Measurements from ENCODE around the gene TRIM22. TPM values are rescaled to one million over a fixed set of nuclear protein-coding genes. Genes with fewer than 3 reads are reported as not detected.
A peak's percentile ranks its signal among the peaks of the same experiment; 100 is the strongest.

The TRIM22 gene
- polyA plus RNA-seq, 3 donors: 122 to 277 (median 132) TPM

- Histone ChIP-seq H3K27me3 (ENCODE audit: control insufficient read depth in 2 of 2, insufficient read depth in 2 of 2, low read length in 2 of 2) (no peaks in the 10 kb centered on the region), H3K9me3 (replicated peaks in 1 of 2; ENCODE audit: control insufficient read depth in 1 of 2, insufficient read depth in 1 of 2, low read length in 2 of 2) (no peaks in the 10 kb centered on the region), H3K4me1 (ENCODE audit: control insufficient read depth in 1 of 2, insufficient read depth in 2 of 2, low read length in 2 of 2) (no peaks in the 10 kb centered on the region), H3K4me2 (replicated peaks; ENCODE audit: extremely low read depth, low read length, poor library complexity, severe bottlenecking) (no peak overlapping the region), H3K27ac (ENCODE audit: low read depth in 1 of 2, low read length in 2 of 2) (no peak overlapping the region), H3K36me3 (replicated peaks in 1 of 2; ENCODE audit: control insufficient read depth in 1 of 2, insufficient read depth in 2 of 2, low read length in 2 of 2) (peaks cover 49 to 58% of the 10 kb centered on the region in 2 donors), H3K79me2 (ENCODE audit: insufficient read depth, low read length) (no peaks in the 10 kb centered on the region), H3K9ac (ENCODE audit: insufficient read depth, low read length, poor library complexity, severe bottlenecking) (no peak overlapping the region), H4K20me1 (ENCODE audit: insufficient read depth, low read length) (no peaks in the 10 kb centered on the region), H3K4me3 (replicated peaks in 1 of 3; ENCODE audit: low read depth in 2 of 3, low read length in 3 of 3) (no peak overlapping the region), H2AFZ (ENCODE audit: insufficient read depth, low read depth, low read length, poor library complexity, severe bottlenecking) (no peak overlapping the region)
- H3K4me3 Mint-ChIP-seq: no peak overlapping the region
- peaks cover 0 to 3% (median 0%) of the 10 kb centered on the region in 3 donors for H3K27me3 Mint-ChIP-seq (ENCODE audit: low read depth in 3 of 3)
- peaks cover 0 to 3% (median 0%) of the 10 kb centered on the region in 7 donors for H3K9me3 Mint-ChIP-seq
- H3K4me1 Mint-ChIP-seq: no peaks in the 10 kb centered on the region
- DNase-seq: no peak
- intact Hi-C loops (cut with micrococcal nuclease): no loop called here
- TF ChIP-seq CTCF (IDR thresholded peaks at IDR 0.05): no peak
- H3K27ac Mint-ChIP-seq: peak overlapping the region in 2 of 7 donors; percentile 20 to 47
- H3K36me3 Mint-ChIP-seq: peaks cover 64 to 65% of the 10 kb centered on the region in 2 donors
These were observed 46.0 kb upstream of the TRIM22 start for GRCh38 chr11:5643585-5643984.

GRCh38 chr11:5646139-5646538, 43.5 kb upstream of the TRIM22 start:
- H3K27ac Mint-ChIP-seq: no peak overlapping the region
- no peak overlapping the region for H2AFZ ChIP-seq (ENCODE audit: insufficient read depth, low read depth, low read length, poor library complexity, severe bottlenecking)
- no peak overlapping the region for H3K9ac ChIP-seq (ENCODE audit: insufficient read depth, low read length, poor library complexity, severe bottlenecking)
- H3K4me1 ChIP-seq (ENCODE audit: control insufficient read depth in 1 of 2, insufficient read depth in 2 of 2, low read length in 2 of 2): no peaks in the 10 kb centered on the region
- no peaks in the 10 kb centered on the region for H3K79me2 ChIP-seq (ENCODE audit: insufficient read depth, low read length)
- no peak overlapping the region for H3K4me2 ChIP-seq (replicated peaks; ENCODE audit: extremely low read depth, low read length, poor library complexity, severe bottlenecking)
- peaks cover 0 to 2% (median 0%) of the 10 kb centered on the region in 3 donors for H3K27me3 Mint-ChIP-seq (ENCODE audit: low read depth in 3 of 3)
- no peak for DNase-seq
- H3K9me3 Mint-ChIP-seq: peaks cover 0 to 2% (median 0%) of the 10 kb centered on the region in 7 donors
- no peaks in the 10 kb centered on the region for H3K4me1 Mint-ChIP-seq
- H3K27ac ChIP-seq (ENCODE audit: low read depth in 1 of 2, low read length in 2 of 2): no peak overlapping the region
- H3K4me3 Mint-ChIP-seq: no peak overlapping the region
- H3K9me3 ChIP-seq (replicated peaks in 1 of 2; ENCODE audit: control insufficient read depth in 1 of 2, insufficient read depth in 1 of 2, low read length in 2 of 2): no peaks in the 10 kb centered on the region
- H3K4me3 ChIP-seq (replicated peaks in 1 of 3; ENCODE audit: low read depth in 2 of 3, low read length in 3 of 3): no peak overlapping the region
- TF ChIP-seq CTCF (IDR thresholded peaks at IDR 0.05): no peak
- H4K20me1 ChIP-seq (ENCODE audit: insufficient read depth, low read length): no peaks in the 10 kb centered on the region
- H3K36me3 ChIP-seq (replicated peaks in 1 of 2; ENCODE audit: control insufficient read depth in 1 of 2, insufficient read depth in 2 of 2, low read length in 2 of 2): peaks cover 31 to 37% of the 10 kb centered on the region in 2 donors
- intact Hi-C loops (cut with micrococcal nuclease): no loop called here
- peaks cover 41 to 48% of the 10 kb centered on the region in 2 donors for H3K36me3 Mint-ChIP-seq
- H3K27me3 ChIP-seq (ENCODE audit: control insufficient read depth in 2 of 2, insufficient read depth in 2 of 2, low read length in 2 of 2): no peaks in the 10 kb centered on the region
- WGBS (ENCODE audit: insufficient coverage): 100% methylated on average over 1 of the region's 3 CpGs
